Glomerular endothelial cell (primary cell): ENCODE data around the gene SCN5A. TPM values are rescaled to one million over a fixed set of nuclear protein-coding genes. Genes with fewer than 3 reads are reported as not detected.

Experiments used
- DNase-seq: peaks from one replicate; pipeline ENCODE4 v3.0.0-alpha.2; 2011; ENCODE audit warnings: low read depth, low spot score; ENCODE audit errors: extremely low read depth
- total RNA-seq: library from RNA; depleted of rRNA; stranded (reverse); fragments of >200 nt; gene quantifications from 2 replicates; pipeline ENCODE4 v1.2.3, GENCODE V29; 2015

The SCN5A gene
- total RNA-seq, 1 donor from 2014 or later = 5.2 TPM

GRCh38 chr3:38548154-38548931 lies 101.1 kb downstream of the SCN5A start:
- no peak for DNase-seq

GRCh38 chr3:38545983-38546382 lies 103.5 kb downstream of the SCN5A start:
- DNase-seq = no peak

- DNase-seq = no peak
Measured at GRCh38 chr3:38545550-38545949, 103.9 kb downstream of the SCN5A start.

GRCh38 chr3:38544926-38545325 lies 104.6 kb downstream of the SCN5A start:
- DNase-seq = no peak

GRCh38 chr3:38543586-38543985 lies 105.9 kb downstream of the SCN5A start:
- DNase-seq = no peak

- no peak for DNase-seq
Measured at GRCh38 chr3:38542401-38543298, 106.8 kb downstream of the SCN5A start.

- no peak for DNase-seq
Measured at GRCh38 chr3:38541806-38542205, 107.7 kb downstream of the SCN5A start.

GRCh38 chr3:38538773-38539353 lies 110.6 kb downstream of the SCN5A start:
- no peak for DNase-seq

- no peak for DNase-seq
Measured at GRCh38 chr3:38536671-38537070, 112.8 kb downstream of the SCN5A start.

GRCh38 chr3:38534604-38535003 lies 114.9 kb downstream of the SCN5A start:
- no peak for DNase-seq

GRCh38 chr3:38534180-38534579 lies 115.3 kb downstream of the SCN5A start:
- no peak for DNase-seq

GRCh38 chr3:38533285-38533976 lies 116.1 kb downstream of the SCN5A start:
- DNase-seq = no peak

- no peak for DNase-seq
Measured at GRCh38 chr3:38532529-38532928, 117.0 kb downstream of the SCN5A start.

GRCh38 chr3:38528457-38528856 lies 121.0 kb downstream of the SCN5A start:
- DNase-seq = no peak

- no peak for DNase-seq
Measured at GRCh38 chr3:38526792-38527191, 122.7 kb downstream of the SCN5A start.

GRCh38 chr3:38524141-38524739 lies 125.2 kb downstream of the SCN5A start:
- DNase-seq = no peak

- no peak for DNase-seq
Measured at GRCh38 chr3:38522002-38522401, 127.5 kb downstream of the SCN5A start.

- peak; percentile 77 for DNase-seq
Measured at GRCh38 chr3:38521391-38521987, 128.0 kb downstream of the SCN5A start.

- no peak for DNase-seq
Measured at GRCh38 chr3:38519651-38520050, 129.8 kb downstream of the SCN5A start.

GRCh38 chr3:38519000-38519399 lies 130.5 kb downstream of the SCN5A start:
- no peak for DNase-seq
